ENCODE results near the gene CCDC178.

DNA sequence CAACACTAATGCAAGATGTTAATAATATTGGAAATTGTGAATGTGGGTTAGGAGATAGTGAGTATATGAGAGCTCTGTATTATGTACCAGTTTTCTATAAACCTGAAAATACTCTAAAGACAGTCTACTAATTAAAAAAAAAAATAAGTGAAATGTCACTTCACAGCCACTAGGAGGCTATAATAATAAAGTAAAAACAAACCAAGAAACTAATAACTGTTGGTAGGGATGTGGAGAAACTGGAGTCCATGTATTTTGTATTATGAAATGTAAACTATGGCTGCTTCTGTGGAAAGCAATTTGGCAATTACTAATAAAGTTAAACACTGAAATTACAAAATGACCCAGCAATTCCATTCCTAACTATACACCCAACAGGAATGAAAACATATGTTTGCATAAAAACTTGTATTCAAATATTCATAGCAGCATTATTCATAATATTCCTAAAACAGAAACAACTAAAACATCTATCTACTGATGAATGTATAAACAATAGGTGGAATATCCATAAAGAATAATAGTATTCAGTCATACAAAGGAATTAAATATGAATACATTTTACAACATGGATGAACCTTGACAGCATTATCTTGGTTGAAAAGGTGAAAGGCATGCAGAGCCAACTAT lies 36.2 kb downstream of the CCDC178 start:
- TF ChIP-seq, protein P1, sequence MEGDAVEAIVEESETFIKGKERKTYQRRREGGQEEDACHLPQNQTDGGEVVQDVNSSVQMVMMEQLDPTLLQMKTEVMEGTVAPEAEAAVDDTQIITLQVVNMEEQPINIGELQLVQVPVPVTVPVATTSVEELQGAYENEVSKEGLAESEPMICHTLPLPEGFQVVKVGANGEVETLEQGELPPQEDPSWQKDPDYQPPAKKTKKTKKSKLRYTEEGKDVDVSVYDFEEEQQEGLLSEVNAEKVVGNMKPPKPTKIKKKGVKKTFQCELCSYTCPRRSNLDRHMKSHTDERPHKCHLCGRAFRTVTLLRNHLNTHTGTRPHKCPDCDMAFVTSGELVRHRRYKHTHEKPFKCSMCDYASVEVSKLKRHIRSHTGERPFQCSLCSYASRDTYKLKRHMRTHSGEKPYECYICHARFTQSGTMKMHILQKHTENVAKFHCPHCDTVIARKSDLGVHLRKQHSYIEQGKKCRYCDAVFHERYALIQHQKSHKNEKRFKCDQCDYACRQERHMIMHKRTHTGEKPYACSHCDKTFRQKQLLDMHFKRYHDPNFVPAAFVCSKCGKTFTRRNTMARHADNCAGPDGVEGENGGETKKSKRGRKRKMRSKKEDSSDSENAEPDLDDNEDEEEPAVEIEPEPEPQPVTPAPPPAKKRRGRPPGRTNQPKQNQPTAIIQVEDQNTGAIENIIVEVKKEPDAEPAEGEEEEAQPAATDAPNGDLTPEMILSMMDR (IDR thresholded peaks at IDR 0.05), result peak in 2 of 6 experiments; percentile 14 to 27
- no peak for TF ChIP-seq POLR2A (IDR thresholded peaks at IDR 0.05)

All from esophagus squamous epithelium (tissue), 4 donors.